Mucosa of gallbladder (tissue), 1 donor: ENCODE data around the gene GAGE10. TPM values are rescaled to one million over a fixed set of nuclear protein-coding genes. Genes with fewer than 3 reads are reported as not detected.
"Not testable (repeated sequence)": the region's sequence is repeated elsewhere in the genome, so short reads cannot be mapped to it uniquely, and the experiment has no call there.

Source experiments
- DNase-seq: peaks from one replicate; pipeline ENCODE4 v3.0.0-alpha.2; 2020; ENCODE audit warnings: low spot score
- total RNA-seq: library from RNA; stranded (reverse); gene quantifications from one replicate; pipeline ENCODE4 v1.2.1, GENCODE V29; 2021
- donor health status: DM: no; HTN: no; CAD: no.

GAGE10 gene
- total RNA-seq, 1 donor from 2014 or later = not detected

- DNase-seq = no peak
These were observed 27.2 kb upstream of the GAGE10 start for GRCh38 chrX:49276207-49276606.

GRCh38 chrX:49276671-49277534, 26.5 kb upstream of the GAGE10 start:
- no peak for DNase-seq

GRCh38 chrX:49277535-49277830, 26.0 kb upstream of the GAGE10 start:
- no peak for DNase-seq

- no peak for DNase-seq
These were observed 25.4 kb upstream of the GAGE10 start for GRCh38 chrX:49278081-49278480.

GRCh38 chrX:49282647-49283011, 20.8 kb upstream of the GAGE10 start:
- no peak for DNase-seq

- no peak for DNase-seq
These were observed 19.2 kb upstream of the GAGE10 start for GRCh38 chrX:49284212-49284611.

- DNase-seq = no peak
These were observed 17.3 kb upstream of the GAGE10 start for GRCh38 chrX:49286136-49286535.

GRCh38 chrX:49286581-49286980, 16.9 kb upstream of the GAGE10 start:
- DNase-seq = no peak

- no peak for DNase-seq
These were observed 15.8 kb upstream of the GAGE10 start for GRCh38 chrX:49287665-49288064.

- DNase-seq = no peak
These were observed 13.2 kb upstream of the GAGE10 start for GRCh38 chrX:49290215-49290614.

GRCh38 chrX:49291615-49292337, 11.7 kb upstream of the GAGE10 start:
- peak; percentile 48 for DNase-seq

GRCh38 chrX:49292400-49293362, 10.8 kb upstream of the GAGE10 start:
- no peak for DNase-seq

GRCh38 chrX:49299293-49299692, 4.2 kb upstream of the GAGE10 start:
- DNase-seq = not testable (repeated sequence)

GRCh38 chrX:49300703-49301102, 2.7 kb upstream of the GAGE10 start:
- DNase-seq = no peak

GRCh38 chrX:49307775-49308174, 4.3 kb downstream of the GAGE10 start:
- DNase-seq = not testable (repeated sequence)

GRCh38 chrX:49308604-49309269, 5.3 kb downstream of the GAGE10 start:
- no peak for DNase-seq

- no peak for DNase-seq
These were observed 6.0 kb downstream of the GAGE10 start for GRCh38 chrX:49309401-49309981.

GRCh38 chrX:49310371-49310770, 6.9 kb downstream of the GAGE10 start:
- DNase-seq = no peak

- DNase-seq = no peak
These were observed 8.7 kb downstream of the GAGE10 start for GRCh38 chrX:49312176-49312575.

- no peak for DNase-seq
These were observed 12.6 kb downstream of the GAGE10 start for GRCh38 chrX:49316085-49316484.

GRCh38 chrX:49321737-49322136, 18.3 kb downstream of the GAGE10 start, which contains the start of gene GAGE12J:
Gene GAGE12J, plus strand, starts transcription at chrX:49322037. Its CDS starts 1,157 bp downstream, at chrX:49323194.
- DNase-seq = not testable (repeated sequence)
